ENCODE data around the gene OR2AE1.

OR2AE1 gene

DNA sequence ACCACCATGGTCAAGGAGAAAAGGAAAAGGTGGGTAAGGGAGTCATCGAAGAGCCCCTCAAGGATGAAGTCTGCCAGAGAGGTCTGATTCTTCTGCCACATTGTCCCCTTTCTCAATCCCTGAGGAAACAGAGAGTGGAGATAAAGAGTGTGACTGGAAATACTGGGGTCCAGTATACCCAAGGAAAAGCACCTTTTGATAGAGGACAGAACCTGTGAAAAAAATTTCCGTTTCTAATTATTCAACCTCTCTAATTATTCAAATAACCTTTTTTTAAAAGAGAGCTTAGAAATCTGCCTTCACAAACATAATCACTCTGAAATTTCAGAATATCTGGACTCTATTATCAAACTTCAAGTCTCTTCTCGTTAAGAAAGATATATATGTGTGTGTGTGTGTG lies at the start of gene OR2AE1:
TSS of gene OR2AE1 (minus strand) at position 101 of the 400 bp plus-strand sequence. CDS start at position 101, 0 bp downstream.
- no peak for DNase-seq (ENCODE audit: extremely low read depth, low read depth)
- H3K4me3 ChIP-seq (replicated peaks; ENCODE audit: low read depth, low read length), result no peak within 1 kb of the TSS
- TF ChIP-seq CTCF (IDR thresholded peaks at IDR 0.05; ENCODE audit: low read depth, low read length, missing control alignments), result no peak

GRCh38 chr7:99926321-99926720 lies 49.5 kb upstream of the OR2AE1 start:
- DNase-seq (ENCODE audit: extremely low read depth, low read depth), result no peak
- H3K4me3 ChIP-seq (replicated peaks; ENCODE audit: low read depth, low read length), result no peak overlapping the region
- no peak for TF ChIP-seq CTCF (IDR thresholded peaks at IDR 0.05; ENCODE audit: low read depth, low read length, missing control alignments)

GRCh38 chr7:99923200-99923599 lies 46.4 kb upstream of the OR2AE1 start:
- TF ChIP-seq CTCF (IDR thresholded peaks at IDR 0.05; ENCODE audit: low read depth, low read length, missing control alignments), result no peak
- no peak for DNase-seq (ENCODE audit: extremely low read depth, low read depth)
- H3K4me3 ChIP-seq (replicated peaks; ENCODE audit: low read depth, low read length), result no peak overlapping the region

GRCh38 chr7:99920149-99920548 lies 43.3 kb upstream of the OR2AE1 start:
- H3K4me3 ChIP-seq (replicated peaks; ENCODE audit: low read depth, low read length), result peak overlapping the region; percentile 88
- DNase-seq (ENCODE audit: extremely low read depth, low read depth), result no peak
- TF ChIP-seq CTCF (IDR thresholded peaks at IDR 0.05; ENCODE audit: low read depth, low read length, missing control alignments), result no peak

- no peak for DNase-seq (ENCODE audit: extremely low read depth, low read depth)
- TF ChIP-seq CTCF (IDR thresholded peaks at IDR 0.05; ENCODE audit: low read depth, low read length, missing control alignments), result no peak
- H3K4me3 ChIP-seq (replicated peaks; ENCODE audit: low read depth, low read length), result peak overlapping the region; percentile 88
Observed at GRCh38 chr7:99919814-99920112, 42.9 kb upstream of the OR2AE1 start.

GRCh38 chr7:99918959-99919813 lies 42.4 kb upstream of the OR2AE1 start, which contains the start of gene TRIM4:
Gene TRIM4 (minus strand): TSS chr7:99919530. CDS start chr7:99919401, 129 bp downstream.
- peak; percentile 4 for TF ChIP-seq CTCF (IDR thresholded peaks at IDR 0.05; ENCODE audit: low read depth, low read length, missing control alignments)
- H3K4me3 ChIP-seq (replicated peaks; ENCODE audit: low read depth, low read length), result peak within 1 kb of the TSS; percentile 88
- peak; percentile 73 for DNase-seq (ENCODE audit: extremely low read depth, low read depth)
